RWPE2 (cell line): ENCODE measurements around the gene ART5.
A peak's percentile ranks its signal among the peaks of the same experiment; 100 is the strongest.

Experiments used
- ATAC-seq: fragments of 200-7000 bp; cut with Tn5 transposase; 3 replicates; pipeline ENCODE4 v1.9.1; 2021; ENCODE audit warnings: low read depth
- DNase-seq: peaks from one replicate; pipeline ENCODE4 v3.0.0-alpha.2; 2020; ENCODE audit warnings: low spot score
- H3K27ac ChIP-seq: fragments of 450-650 bp; 2 replicates; pipeline ENCODE4 v1.5.1; 2017; ENCODE audit warnings: mild to moderate bottlenecking; ENCODE audit not compliant: poor library complexity, severe bottlenecking
- H3K27me3 ChIP-seq: fragments of 250-450 bp; sonication (Bioruptor Pico); 2 replicates; pipeline ENCODE4 v1.5.1; 2021; ENCODE audit warnings: mild to moderate bottlenecking, moderate library complexity; ENCODE audit not compliant: insufficient read depth, poor library complexity, severe bottlenecking
- H3K36me3 ChIP-seq: fragments of 250-450 bp; sonication (Bioruptor Pico); 2 replicates; pipeline ENCODE4 v1.5.1; 2020; ENCODE audit warnings: low read depth, mild to moderate bottlenecking, moderate library complexity
- H3K4me1 ChIP-seq: fragments of 250-450 bp; sonication (Bioruptor Pico); 2 replicates; pipeline ENCODE4 v1.5.1; 2021; ENCODE audit warnings: mild to moderate bottlenecking, moderate library complexity; ENCODE audit not compliant: insufficient read depth, poor library complexity, severe bottlenecking
- H3K4me3 ChIP-seq: fragments of 250-450 bp; sonication (Bioruptor Pico); 2 replicates; pipeline ENCODE4 v1.5.1; 2021; ENCODE audit warnings: mild to moderate bottlenecking, moderate library complexity; ENCODE audit not compliant: severe bottlenecking
- H3K9me3 ChIP-seq: fragments of 250-450 bp; sonication (Bioruptor Pico); 2 replicates; pipeline ENCODE4 v1.5.1; 2021; ENCODE audit warnings: mild to moderate bottlenecking, moderate library complexity; ENCODE audit not compliant: severe bottlenecking
- CTCF ChIP-seq: fragments of 450-650 bp; IDR thresholded peaks from one replicate; pipeline ENCODE4 v1.5.1; 2017; ENCODE audit warnings: mild to moderate bottlenecking, moderate library complexity; ENCODE audit not compliant: poor library complexity, severe bottlenecking

The ART5 gene

DNA sequence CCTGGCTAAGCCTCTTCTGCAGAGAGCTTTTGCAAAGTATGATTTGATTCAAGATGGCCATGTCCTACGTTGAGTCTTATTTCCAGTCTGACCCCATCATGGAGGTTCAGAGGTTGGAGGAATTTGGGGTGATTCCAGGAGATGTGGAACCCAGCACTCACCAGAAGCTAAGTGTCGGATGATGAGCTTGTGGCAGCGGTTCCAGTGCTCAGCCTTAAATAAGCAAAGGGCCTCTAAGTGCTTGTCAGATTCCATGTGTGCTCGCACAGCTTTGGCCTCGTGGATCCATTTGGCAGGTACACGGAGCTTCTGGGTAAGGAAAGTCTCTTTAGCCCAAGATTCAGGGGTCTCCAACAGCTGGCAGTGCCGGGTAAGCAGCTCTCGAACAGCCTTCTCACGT lies 41.2 kb upstream of the ART5 start:
- no peak overlapping the region for H3K4me3 ChIP-seq
- H3K27me3 ChIP-seq = no peaks in the 10 kb centered on the region
- H3K4me1 ChIP-seq = no peaks in the 10 kb centered on the region
- H3K27ac ChIP-seq = no peak overlapping the region
- no peak for TF ChIP-seq CTCF
- H3K9me3 ChIP-seq = no peaks in the 10 kb centered on the region
- DNase-seq = no peak
- ATAC-seq = no peak
- H3K36me3 ChIP-seq = peaks cover 100% of the 10 kb centered on the region

- ATAC-seq = no peak
- no peak for DNase-seq
- Histone ChIP-seq H3K36me3 (peaks cover 97% of the 10 kb centered on the region), H3K4me3 (no peak overlapping the region), H3K27me3 (no peaks in the 10 kb centered on the region), H3K9me3 (no peaks in the 10 kb centered on the region), H3K27ac (no peak overlapping the region), H3K4me1 (peaks cover 8% of the 10 kb centered on the region)
- TF ChIP-seq CTCF = no peak
Measured at GRCh38 chr11:3679077-3679476, 37.3 kb upstream of the ART5 start.

DNA sequence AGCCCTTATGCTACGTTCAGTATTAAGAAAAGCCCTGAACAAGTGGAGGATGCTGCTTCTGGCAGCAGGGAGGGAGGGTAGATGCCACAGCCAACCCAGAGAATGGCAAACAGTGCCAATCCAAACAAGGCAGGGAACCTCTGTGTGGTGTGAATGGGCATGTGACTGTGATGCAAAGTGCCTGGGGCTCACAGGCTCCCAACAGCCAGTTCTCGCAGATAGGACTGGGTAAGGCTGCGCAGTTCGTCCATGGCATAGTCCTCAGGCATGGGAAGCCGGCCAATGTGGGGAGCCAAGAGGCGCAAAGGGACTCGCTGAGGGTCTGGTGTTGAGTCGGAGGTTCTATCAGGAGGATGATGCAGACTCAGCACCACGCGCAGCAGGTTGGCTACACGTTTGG lies 34.2 kb upstream of the ART5 start:
- H3K36me3 ChIP-seq = peaks cover 81% of the 10 kb centered on the region

GRCh38 chr11:3674189-3674588 lies 32.4 kb upstream of the ART5 start:
- TF ChIP-seq CTCF = no peak
- Histone ChIP-seq H3K27me3 (no peaks in the 10 kb centered on the region), H3K4me1 (peaks cover 11% of the 10 kb centered on the region), H3K4me3 (no peak overlapping the region), H3K27ac (peak overlapping the region; percentile 43), H3K36me3 (peaks cover 63% of the 10 kb centered on the region), H3K9me3 (no peaks in the 10 kb centered on the region)
- ATAC-seq = peak; percentile 94
- no peak for DNase-seq

More for the DNA sequence above, 34.2 kb upstream of the ART5 start:
- H3K9me3 ChIP-seq = no peaks in the 10 kb centered on the region
- DNase-seq = no peak
- no peaks in the 10 kb centered on the region for H3K27me3 ChIP-seq
- no peak overlapping the region for H3K27ac ChIP-seq
- TF ChIP-seq CTCF = no peak
- no peak for ATAC-seq
- no peak overlapping the region for H3K4me3 ChIP-seq
- peaks cover 11% of the 10 kb centered on the region for H3K4me1 ChIP-seq

DNA sequence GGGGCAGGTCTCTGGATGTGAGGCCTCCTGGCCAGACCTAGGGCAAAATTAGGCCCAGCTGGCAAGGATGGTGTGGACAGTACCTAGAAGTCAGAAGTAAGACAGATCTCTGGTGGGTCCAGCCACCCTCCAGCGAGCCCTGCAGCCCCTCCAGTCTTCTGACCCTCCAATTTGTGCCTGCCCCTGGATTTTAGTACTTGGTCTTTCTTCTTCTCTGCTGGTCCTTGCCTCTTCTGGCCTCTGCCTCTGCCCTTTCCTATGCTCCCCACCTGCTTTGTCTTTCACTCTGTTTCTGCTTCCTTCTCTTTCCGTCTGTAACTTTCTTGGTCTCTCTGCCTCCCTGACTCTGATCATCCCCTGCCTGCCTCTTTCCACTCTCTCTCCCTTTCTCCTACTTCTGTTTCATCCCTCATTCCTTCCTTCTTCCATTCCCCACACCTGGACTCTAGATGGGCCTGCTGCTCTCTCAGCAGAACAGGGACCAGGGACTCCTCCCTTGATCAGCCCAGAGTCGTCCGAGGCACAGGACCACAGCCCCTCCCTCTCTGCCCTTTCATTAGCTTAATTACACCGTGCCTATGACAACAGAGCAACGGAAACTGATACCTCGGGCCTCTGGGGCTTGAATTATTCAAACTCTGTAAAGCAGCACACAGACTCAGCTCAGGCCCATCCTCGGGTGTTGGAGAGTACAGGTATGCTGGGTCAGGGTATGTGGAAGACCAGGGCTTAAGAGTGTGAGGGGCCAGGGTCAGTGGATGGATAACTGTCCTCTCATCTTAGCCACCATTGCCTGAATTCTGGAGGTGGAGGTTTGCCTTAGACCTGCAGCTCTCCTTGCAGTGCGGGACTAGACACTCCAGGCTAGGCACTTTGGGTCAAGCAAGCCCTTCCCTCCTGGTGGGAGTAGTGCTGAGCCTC lies 29.8 kb upstream of the ART5 start, which contains the start of gene CHRNA10:
Gene CHRNA10 (minus strand): TSS at position 51 of the 921 bp plus-strand sequence. CDS start 72 bp downstream, outside the sequence.
- ATAC-seq = no peak
- Histone ChIP-seq H3K4me3 (no peak within 1 kb of the TSS), H3K27me3 (no peaks in the 10 kb centered on the region), H3K36me3 (peaks cover 39% of the 10 kb centered on the region), H3K27ac (no peak within 1 kb of the TSS), H3K4me1 (peaks cover 11% of the 10 kb centered on the region), H3K9me3 (no peaks in the 10 kb centered on the region)
- DNase-seq = no peak
- no peak for TF ChIP-seq CTCF
